GM18951 (cell line): ENCODE data around the gene ERCC2.

Source experiments
- POLR2A ChIP-seq: IDR thresholded peaks from 4 replicates; pipeline ENCODE4 v1.6.1; 2011; ENCODE audit warnings: mild to moderate bottlenecking; ENCODE audit not compliant: insufficient read length, insufficient read depth; ENCODE audit errors: extremely low read depth
- in situ Hi-C: fragments of 300-500 bp; cut with MboI; formaldehyde crosslinking; loops from one replicate; pipeline ENCODE4 v1.12.0; 2022; ENCODE audit warnings: low sequenced_read_pairs, mixed read lengths, inconsistent platforms; ENCODE audit not compliant: unreplicated experiment

ERCC2 gene

DNA sequence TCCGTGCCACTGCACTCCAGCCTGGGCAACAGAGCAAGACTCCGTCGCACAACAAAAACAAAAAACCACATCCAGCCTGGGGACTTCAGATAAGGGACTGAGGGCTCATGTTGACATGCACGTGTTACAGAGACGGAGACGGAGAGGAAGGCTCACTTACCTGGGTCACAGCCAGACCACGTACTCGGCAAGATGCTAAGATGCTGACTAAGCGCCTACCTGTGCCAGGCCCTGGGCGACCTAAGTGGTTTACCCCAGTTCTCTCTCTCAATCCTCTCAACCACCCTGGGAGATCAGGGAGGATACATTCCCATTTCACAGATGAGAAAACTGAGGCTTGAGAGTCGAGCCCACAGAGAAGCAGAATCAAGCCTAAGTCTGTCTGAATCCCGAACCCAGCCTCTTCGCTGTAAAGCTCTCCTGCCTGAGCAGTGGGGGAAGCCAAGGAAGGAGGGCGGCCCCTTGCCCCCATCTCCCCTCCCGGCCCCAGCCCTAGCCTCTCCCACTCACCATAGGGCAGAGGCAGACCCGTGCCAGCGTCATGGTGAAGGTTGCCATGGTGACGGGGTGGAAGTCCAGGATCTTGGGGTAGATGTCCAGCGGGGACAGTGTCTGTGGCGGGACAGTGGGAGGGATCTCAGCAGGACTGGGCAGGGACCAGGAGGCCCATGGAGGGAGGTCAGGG lies 13.5 kb downstream of the ERCC2 start:
- no peak for TF ChIP-seq POLR2A
- in situ Hi-C loops, result no loop called here

DNA sequence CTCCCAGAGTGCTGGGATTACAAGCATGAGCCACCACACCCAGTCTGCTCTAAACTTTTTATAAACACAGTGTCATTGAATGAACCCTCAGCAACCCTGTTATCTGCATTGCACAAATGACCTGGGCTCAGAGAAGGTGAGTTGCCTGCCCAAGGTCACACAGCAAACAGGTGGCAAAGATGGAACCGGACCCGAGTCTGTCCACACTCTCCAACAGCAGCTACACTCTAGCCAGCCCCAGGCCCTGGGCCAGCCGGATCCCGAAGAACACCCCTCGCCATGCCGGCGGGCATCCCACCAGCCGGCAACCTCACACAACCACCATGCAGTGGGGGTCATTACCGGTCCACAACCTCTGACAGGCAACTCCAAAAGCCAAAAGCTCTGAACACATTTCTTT lies 14.5 kb downstream of the ERCC2 start:
- no peak for TF ChIP-seq POLR2A
- in situ Hi-C loops, result no loop called here

DNA sequence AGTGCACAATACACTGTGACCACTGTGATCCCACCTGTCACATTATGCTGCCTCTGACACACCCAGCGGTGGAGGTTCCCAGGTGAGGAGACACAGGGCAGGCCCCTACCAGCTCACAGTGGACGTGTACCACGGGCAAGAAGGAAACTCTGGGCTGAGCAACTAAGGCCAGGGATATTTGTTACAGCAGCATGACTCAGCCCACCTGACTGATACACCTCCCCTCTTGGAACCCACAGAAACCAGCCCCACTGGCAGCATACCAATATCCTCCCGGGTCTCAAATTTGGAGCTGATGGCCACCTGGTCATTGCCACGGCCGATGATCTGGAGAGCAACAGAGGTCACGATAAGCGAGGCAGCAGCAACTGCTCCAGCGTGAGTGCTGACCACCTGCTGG lies 15.0 kb downstream of the ERCC2 start:
- no peak for TF ChIP-seq POLR2A
- in situ Hi-C loops, result no loop called here

DNA sequence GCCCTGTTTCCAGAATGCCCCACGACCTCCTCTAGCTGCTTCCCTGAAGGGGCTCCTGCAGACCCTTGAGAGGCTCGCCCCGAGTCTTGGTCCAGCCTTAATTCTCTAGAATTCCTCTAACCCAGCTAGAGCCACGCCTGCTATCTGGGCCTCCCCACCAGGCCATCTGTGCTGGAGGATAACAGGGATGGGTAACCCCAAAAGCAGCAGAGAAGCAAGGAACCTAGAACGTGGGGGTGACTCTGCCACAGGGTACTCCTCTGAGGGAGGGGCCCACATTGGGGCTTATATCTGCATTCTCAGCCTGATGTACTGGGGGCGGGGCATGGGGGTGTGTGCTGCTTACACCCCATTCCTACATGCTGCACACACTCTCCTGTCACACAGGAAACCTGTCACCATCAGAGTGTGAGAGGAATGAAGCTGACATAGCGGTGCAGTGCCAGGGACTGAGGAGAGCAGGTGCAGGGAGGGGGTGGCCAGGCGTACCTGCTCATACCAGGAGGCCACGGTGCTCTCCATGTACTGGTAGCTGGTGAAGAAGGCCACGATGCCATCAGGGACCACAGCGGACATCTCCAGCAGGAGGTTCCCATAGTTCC lies 16.0 kb downstream of the ERCC2 start:
- TF ChIP-seq POLR2A, result no peak
- in situ Hi-C loops, result no loop called here

DNA sequence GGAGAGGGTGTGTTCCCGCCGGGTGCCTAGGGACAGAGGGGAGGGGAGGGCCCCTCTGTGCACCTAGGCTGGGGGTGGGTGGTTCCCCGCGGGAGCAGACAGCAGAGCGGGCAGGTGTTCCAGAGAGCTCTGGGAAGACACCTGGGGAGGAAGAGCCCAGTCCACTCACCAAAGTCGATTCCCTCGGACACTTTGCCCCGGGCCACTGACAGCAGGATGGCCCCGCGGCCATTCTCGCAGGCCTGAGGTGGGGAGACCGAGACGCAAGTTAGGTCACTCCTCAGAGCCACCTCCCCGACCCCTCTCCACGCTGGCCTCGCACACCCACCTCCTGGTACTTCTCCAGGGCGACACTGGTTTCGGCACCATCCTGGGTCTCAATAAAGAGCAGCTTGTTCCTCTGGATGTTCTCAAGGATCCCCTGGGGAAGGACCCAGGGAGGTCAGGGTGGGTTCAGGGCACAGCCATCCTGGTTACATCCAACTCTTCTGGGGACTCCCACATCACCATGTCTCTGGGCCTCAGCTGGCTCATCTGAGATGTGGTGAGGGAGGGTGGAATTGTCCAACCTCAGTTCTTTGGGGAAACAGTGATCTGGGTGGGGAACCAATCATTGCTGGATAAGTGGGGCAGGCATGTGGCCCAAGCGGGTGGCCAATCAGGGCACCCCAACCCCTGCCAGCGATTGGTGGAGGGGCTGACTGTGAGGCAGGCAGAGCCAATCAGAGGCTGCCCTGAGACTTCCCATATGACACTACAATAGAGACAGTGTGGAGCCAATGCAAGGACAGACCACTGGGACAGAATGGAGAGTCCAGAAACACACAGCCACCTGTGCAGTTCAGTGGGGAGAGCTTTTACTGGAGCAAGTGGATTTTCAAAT lies 17.2 kb downstream of the ERCC2 start:
- in situ Hi-C loops, result no loop called here

DNA sequence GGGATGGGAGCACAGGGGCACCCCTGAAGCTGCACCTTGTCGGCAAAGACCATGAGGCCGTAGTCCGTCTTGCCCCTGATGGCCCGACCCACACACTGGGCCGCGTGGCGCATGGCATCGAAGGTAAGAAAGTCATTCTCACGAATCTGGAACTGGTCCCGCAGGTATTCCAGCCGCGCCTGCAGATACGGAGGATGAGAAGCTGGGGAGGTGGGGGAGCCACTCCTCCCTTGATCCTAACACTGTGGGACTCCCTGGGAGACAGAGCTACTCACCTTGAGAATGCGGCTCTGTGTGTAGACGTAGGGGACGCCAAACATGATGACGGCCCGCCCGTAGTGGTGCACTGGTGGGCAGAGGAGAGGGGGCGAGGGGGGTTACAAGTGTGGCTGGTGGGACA lies 17.9 kb downstream of the ERCC2 start:
- no peak for TF ChIP-seq POLR2A
- in situ Hi-C loops, result no loop called here

More for the DNA sequence above, 17.2 kb downstream of the ERCC2 start:
- no peak for TF ChIP-seq POLR2A

DNA sequence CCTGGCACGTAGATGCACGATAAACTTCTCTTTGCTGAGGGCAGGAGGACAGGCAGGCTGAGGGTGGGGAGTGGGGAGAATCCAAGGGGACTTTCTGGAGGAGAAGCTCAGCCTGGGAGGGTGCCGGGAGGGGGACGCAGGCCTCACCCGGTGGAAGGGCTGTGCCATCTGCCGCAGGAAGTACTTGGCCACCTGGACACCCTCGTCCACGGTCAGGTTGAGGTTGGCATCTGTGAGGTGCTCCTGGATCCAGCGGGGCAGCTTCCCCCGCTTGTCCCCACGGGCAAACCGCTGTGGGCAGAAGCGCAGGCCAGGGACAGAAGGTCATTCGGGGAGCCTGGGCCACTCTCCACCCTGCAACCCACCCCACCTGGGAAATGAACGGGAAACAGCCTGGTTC lies 18.3 kb downstream of the ERCC2 start:
- TF ChIP-seq POLR2A, result no peak
- in situ Hi-C loops, result no loop called here

DNA sequence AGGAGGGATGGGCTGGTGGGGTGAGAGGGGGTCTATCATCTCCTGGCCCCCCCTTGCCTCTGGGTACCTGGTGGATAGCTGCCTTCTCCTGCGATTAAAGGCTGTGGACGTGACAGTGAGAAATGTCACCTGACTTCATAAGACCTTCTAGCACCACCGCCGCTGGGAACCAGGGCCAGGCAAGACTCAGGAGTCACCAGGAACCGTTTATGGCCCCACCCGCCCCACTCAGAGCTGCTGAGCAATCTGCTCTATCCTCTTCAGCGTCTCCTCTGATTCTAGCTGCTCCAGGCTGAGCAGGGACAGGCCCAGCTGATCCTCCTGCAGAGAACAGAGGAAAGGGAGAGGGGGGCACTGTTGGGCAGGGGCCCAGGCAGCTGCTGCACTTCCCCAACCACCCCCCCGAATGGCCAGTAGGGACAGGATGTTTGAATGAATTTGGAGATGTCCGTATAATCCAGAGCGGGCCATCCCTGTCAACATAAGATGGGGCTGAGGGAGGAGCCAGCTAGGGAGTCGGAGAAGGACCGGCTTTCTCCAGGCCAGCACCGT lies 18.9 kb downstream of the ERCC2 start:
- in situ Hi-C loops, result no loop called here

DNA sequence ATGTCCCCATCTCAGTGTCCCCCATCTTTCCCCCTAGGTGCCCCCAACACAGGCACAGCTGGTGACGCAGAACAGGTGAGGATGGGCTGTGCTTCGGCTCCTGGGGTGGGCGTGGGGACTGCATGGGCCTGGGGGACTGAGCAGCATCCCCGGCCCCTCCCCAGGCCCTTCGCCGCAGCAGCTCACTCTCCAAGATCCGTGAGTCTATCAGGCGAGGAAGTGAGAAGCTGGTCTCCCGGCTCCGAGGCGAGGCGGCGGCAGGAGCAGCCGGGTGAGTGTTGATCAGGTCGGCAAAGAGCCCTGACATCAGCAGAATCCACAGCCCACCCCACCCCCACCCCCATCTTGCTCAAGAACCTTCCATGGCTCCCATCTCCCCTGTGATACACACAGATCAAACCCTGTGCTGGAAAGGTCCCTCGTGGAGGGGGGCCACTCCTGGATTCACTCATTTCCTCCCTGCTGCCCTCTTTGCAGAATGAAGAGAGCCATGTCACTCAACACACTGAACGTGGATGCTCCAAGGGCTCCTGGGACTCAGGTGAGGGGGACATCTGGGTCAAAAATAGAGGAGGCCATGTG lies 19.8 kb downstream of the ERCC2 start:
- in situ Hi-C loops, result no loop called here
- TF ChIP-seq POLR2A, result no peak

More for the DNA sequence above, 18.9 kb downstream of the ERCC2 start:
- no peak for TF ChIP-seq POLR2A

DNA sequence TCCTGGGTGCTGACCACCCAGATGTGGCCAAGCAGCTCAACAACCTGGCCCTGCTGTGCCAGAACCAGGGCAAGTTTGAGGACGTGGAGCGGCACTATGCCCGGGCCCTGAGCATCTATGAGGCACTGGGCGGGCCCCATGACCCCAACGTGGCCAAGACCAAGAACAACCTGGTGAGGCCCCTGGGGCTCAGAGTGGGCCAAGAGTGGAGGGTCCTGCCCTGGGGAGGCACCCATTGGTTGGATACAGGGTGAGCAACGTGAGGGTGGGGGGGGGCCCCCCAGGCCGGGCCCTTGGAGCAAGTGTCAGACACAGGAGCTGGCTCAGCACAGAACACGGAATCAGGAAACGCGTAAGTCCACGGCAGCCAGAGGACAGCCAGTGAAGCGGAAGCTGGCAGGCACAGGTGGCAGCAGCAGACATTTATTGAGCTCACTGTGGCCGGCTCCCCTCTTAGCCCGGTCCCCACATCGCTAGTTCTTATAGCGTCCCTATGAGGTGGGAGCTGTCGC lies 20.9 kb downstream of the ERCC2 start:
- in situ Hi-C loops, result no loop called here
- TF ChIP-seq POLR2A, result no peak

DNA sequence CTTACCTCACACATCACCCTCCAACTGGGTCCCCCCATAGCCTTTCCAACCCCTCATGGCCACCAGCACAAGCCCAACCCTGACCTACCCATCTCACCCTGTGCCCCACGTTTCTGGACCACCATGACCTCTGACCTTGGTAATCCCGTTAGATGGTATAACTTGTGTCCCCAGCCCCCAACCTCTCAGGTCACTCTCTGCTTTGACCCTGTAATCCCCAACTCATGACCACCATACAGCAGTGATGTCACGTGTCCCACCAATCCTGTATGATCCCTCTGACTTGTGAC lies 21.3 kb downstream of the ERCC2 start:
- in situ Hi-C loops, result no loop called here
- TF ChIP-seq POLR2A, result no peak

DNA sequence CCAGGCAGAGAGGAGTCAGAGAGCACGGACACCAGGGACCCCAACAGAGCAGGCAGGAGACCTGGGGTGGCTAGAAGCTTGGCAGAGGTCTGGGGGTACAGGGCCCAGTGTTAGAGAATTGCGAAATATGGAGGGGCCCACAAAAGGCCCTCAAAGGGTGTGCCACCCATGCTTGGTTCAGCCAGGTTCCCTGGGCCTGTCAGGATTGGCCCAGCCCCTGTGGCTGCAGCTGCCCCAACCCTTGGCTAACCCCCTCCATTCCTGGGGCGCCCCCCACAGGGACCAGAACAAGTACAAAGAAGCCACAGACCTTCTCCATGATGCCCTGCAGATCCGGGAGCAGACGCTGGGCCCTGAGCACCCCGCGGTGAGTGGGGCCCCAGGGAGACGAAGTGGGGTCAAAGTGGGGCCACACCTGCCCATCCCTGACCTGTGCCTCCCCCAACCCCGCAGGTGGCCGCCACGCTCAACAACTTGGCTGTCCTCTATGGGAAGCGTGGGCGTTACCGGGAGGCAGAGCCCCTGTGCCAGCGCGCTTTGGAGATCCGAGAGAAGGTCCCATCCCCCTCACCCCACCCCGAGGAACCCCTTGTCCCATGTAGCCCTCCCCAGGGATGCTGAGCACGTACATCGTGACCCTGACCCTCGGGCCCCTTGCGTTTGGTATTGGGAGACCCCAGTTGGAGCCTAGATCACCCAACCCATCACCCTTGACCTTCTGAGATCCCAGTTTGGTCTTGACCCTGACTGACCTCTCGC lies 21.8 kb downstream of the ERCC2 start:
- in situ Hi-C loops, result no loop called here
- no peak for TF ChIP-seq POLR2A
